GM23338 (cell line): ENCODE data around the gene CCRL2. TPM values are rescaled to one million over a fixed set of nuclear protein-coding genes. Genes with fewer than 3 reads are reported as not detected.

Source experiments
- ATAC-seq: fragments of 200-7000 bp; cut with Tn5 transposase; 3 replicates; pipeline ENCODE4 v1.9.1; 2020
- DNase-seq: peaks from one replicate; pipeline ENCODE4 v3.0.0-alpha.2; 2015; ENCODE audit warnings: low spot score
- H2AFZ ChIP-seq: fragments of 200-600 bp; sonication (generic); 2 replicates; pipeline ENCODE4 v1.8.0; 2016; ENCODE audit warnings: antibody characterized with exemption, mild to moderate bottlenecking, moderate library complexity
- H3F3A ChIP-seq: fragments of 200-600 bp; sonication (generic); replicated peaks from 2 replicates; pipeline ENCODE4 v1.8.0; 2017; ENCODE audit warnings: antibody characterized with exemption, mixed run types, low read depth
- H3K27ac ChIP-seq: fragments of 200-600 bp; sonication (generic); 2 replicates; pipeline ENCODE4 v1.6.1; 2016; ENCODE audit warnings: low read depth
- H3K27me3 ChIP-seq: fragments of 200-600 bp; sonication (generic); 2 replicates; pipeline ENCODE4 v1.8.0; 2016; ENCODE audit warnings: mild to moderate bottlenecking, mixed run types, moderate library complexity; ENCODE audit not compliant: insufficient read depth
- H3K36me3 ChIP-seq: fragments of 200-600 bp; sonication (generic); 2 replicates; pipeline ENCODE4 v1.8.0; 2016; ENCODE audit warnings: mild to moderate bottlenecking; ENCODE audit not compliant: insufficient read depth
- H3K4me1 ChIP-seq: fragments of 200-600 bp; sonication (generic); 2 replicates; pipeline ENCODE4 v1.8.0; 2016; ENCODE audit warnings: mild to moderate bottlenecking, moderate library complexity; ENCODE audit not compliant: insufficient read depth
- H3K4me2 ChIP-seq: fragments of 200-600 bp; sonication (generic); 2 replicates; pipeline ENCODE4 v1.7.1; 2017; ENCODE audit warnings: mixed run types
- H3K4me3 ChIP-seq: fragments of 200-600 bp; sonication (generic); 2 replicates; pipeline ENCODE4 v1.6.1; 2016; ENCODE audit warnings: mixed run types
- H3K79me2 ChIP-seq: fragments of 200-600 bp; sonication (generic); replicated peaks from 2 replicates; pipeline ENCODE4 v1.8.0; 2017; ENCODE audit warnings: mild to moderate bottlenecking; ENCODE audit not compliant: insufficient read depth
- H3K9me2 ChIP-seq: fragments of 200-600 bp; sonication (generic); 2 replicates; pipeline ENCODE4 v1.8.0; 2017; ENCODE audit not compliant: insufficient read depth
- H4K20me1 ChIP-seq: fragments of 200-600 bp; sonication (generic); replicated peaks from 2 replicates; pipeline ENCODE4 v1.8.0; 2017; ENCODE audit warnings: mild to moderate bottlenecking; ENCODE audit not compliant: insufficient read depth
- H3K27ac Mint-ChIP-seq: 2 replicates; pipeline ENCODE4 v1.8.0; 2020; ENCODE audit warnings: inconsistent platforms, mild to moderate bottlenecking, moderate library complexity, mixed read lengths
- H3K27me3 Mint-ChIP-seq: 3 replicates; pipeline ENCODE4 v1.8.0; 2022; ENCODE audit warnings: low read depth, mild to moderate bottlenecking, moderate library complexity, mixed read lengths, inconsistent platforms; ENCODE audit not compliant: insufficient read depth, poor library complexity
- H3K36me3 Mint-ChIP-seq: 3 replicates; pipeline ENCODE4 v1.8.0; 2021; ENCODE audit warnings: low read depth, mild to moderate bottlenecking, inconsistent platforms, moderate library complexity, mixed read lengths
- H3K4me1 Mint-ChIP-seq: 3 replicates; pipeline ENCODE4 v1.8.0; 2020; ENCODE audit warnings: mild to moderate bottlenecking, inconsistent platforms, mixed read lengths
- H3K4me3 Mint-ChIP-seq: 3 replicates; pipeline ENCODE4 v1.8.0; 2021; ENCODE audit warnings: moderate library complexity, mild to moderate bottlenecking, inconsistent platforms, mixed read lengths
- H3K9me3 Mint-ChIP-seq: 3 replicates; pipeline ENCODE4 v1.8.0; 2020; ENCODE audit warnings: moderate library complexity, mild to moderate bottlenecking, inconsistent platforms, mixed read lengths
- CREB1 ChIP-seq: fragments of 250-450 bp; sonication (Bioruptor Pico); IDR thresholded peaks from 2 replicates; pipeline ENCODE4 v1.5.0; 2020; ENCODE audit warnings: low read depth, mild to moderate bottlenecking, moderate library complexity
- CTCF ChIP-seq, 2 experiments: fragments of 200-600 bp in 1 of 2; sonication (generic) in 1 of 2; conservative IDR thresholded peaks; 2 replicates each; pipeline versions ENCODE4 v1.5.1 to v1.6.1; 2016 to 2017; ENCODE audit warnings: antibody characterized with exemption in 2 of 2, low read depth in 2 of 2, mild to moderate bottlenecking in 2 of 2, moderate library complexity in 1 of 2
- ETS1 ChIP-seq: IDR thresholded peaks from 2 replicates; pipeline ENCODE4 v1.6.1; 2016; ENCODE audit warnings: antibody characterized with exemption
- EZH2 ChIP-seq: fragments of 200-600 bp; sonication (generic); IDR thresholded peaks from one replicate; pipeline ENCODE4 v1.8.0; 2017; ENCODE audit warnings: antibody characterized with exemption, mild to moderate bottlenecking, low read depth; ENCODE audit not compliant: unreplicated experiment
- JUNB ChIP-seq: IDR thresholded peaks from one replicate; pipeline ENCODE4 v1.6.1; 2016; ENCODE audit warnings: antibody characterized with exemption; ENCODE audit not compliant: unreplicated experiment
- NANOG ChIP-seq: IDR thresholded peaks from 2 replicates; pipeline ENCODE4 v1.6.1; 2016; ENCODE audit warnings: antibody characterized with exemption, borderline replicate concordance
- POLR2AphosphoS5 ChIP-seq: IDR thresholded peaks from 2 replicates; pipeline ENCODE4 v1.6.1; 2016; ENCODE audit warnings: antibody characterized with exemption, low read depth
- REST ChIP-seq: IDR thresholded peaks from one replicate; pipeline ENCODE4 v1.6.1; 2018; ENCODE audit warnings: antibody characterized with exemption; ENCODE audit not compliant: unreplicated experiment
- STAT1 ChIP-seq: IDR thresholded peaks from one replicate; pipeline ENCODE4 v1.6.1; 2016; ENCODE audit warnings: antibody characterized with exemption; ENCODE audit not compliant: unreplicated experiment
- ZNF114 ChIP-seq: fragments of 250-450 bp; sonication (Bioruptor Pico); IDR thresholded peaks from 2 replicates; pipeline ENCODE4 v1.5.0; 2020; ENCODE audit warnings: mild to moderate bottlenecking, moderate library complexity
- ZNF331 ChIP-seq: fragments of 250-450 bp; sonication (Bioruptor Pico); IDR thresholded peaks from 2 replicates; pipeline ENCODE4 v1.5.0; 2020; ENCODE audit warnings: low read depth, mild to moderate bottlenecking, moderate library complexity
- long read RNA-seq: library from polyadenylated mRNA; unstranded; transcript quantifications from one replicate; pipeline ENCODE4 v2.0.0, GENCODE V29; 2020; ENCODE audit not compliant: unreplicated experiment
- polyA plus RNA-seq: library from polyadenylated mRNA; unstranded; fragments of >200 nt; fragmentation: Nextera tagmentation; extraction: Ambion mirVana; gene quantifications from 2 replicates; pipeline ENCODE4 v1.2.1, GENCODE V29; 2016
- total RNA-seq: library from RNA; depleted of rRNA; stranded (reverse); fragments of >200 nt; shearing (Covaris generic); gene quantifications from 2 replicates; pipeline ENCODE4 v1.2.3, GENCODE V29; 2014; rRNA removed

CCRL2 gene
- not detected in 2 replicates for total RNA-seq
- not detected in 2 replicates for polyA plus RNA-seq
- long read RNA-seq = 0 reads

GRCh38 chr3:46406788-46407611, at the start of gene CCRL2, which contains the start of gene CCR5AS:
TSS of gene CCRL2 (plus strand) at chr3:46407259. CDS start at chr3:46408080, 821 bp downstream.
TSS of gene CCR5AS (minus strand) at chr3:46407066.
- Histone ChIP-seq H3K27me3 (no peaks in the 10 kb centered on the region), H2AFZ (no peak within 1 kb of the TSS), H3K4me1 (no peaks in the 10 kb centered on the region), H3K4me2 (no peak within 1 kb of the TSS), H3K4me3 (no peak within 1 kb of the TSS), H3K79me2 (no peaks in the 10 kb centered on the region), H3F3A (no peaks in the 10 kb centered on the region), H3K36me3 (no peaks in the 10 kb centered on the region), H3K27ac (no peak within 1 kb of the TSS), H4K20me1 (no peaks in the 10 kb centered on the region), H3K9me2 (no peaks in the 10 kb centered on the region)
- H3K4me1 Mint-ChIP-seq = no peaks in the 10 kb centered on the region; the same call in 2 of the 3 replicates
- no peak within 1 kb of the TSS for H3K27ac Mint-ChIP-seq
- no peak for TF ChIP-seq NANOG
- no peak for TF ChIP-seq POLR2AphosphoS5
- TF ChIP-seq REST = no peak
- no peak for TF ChIP-seq CTCF (conservative IDR thresholded peaks at IDR 0.05; ENCODE audit: low read depth in 2 of 2)
- TF ChIP-seq CREB1 (CRISPR knock-in tag) = no peak
- TF ChIP-seq EZH2 = no peak
- no peak for TF ChIP-seq JUNB
- TF ChIP-seq ZNF114 (CRISPR knock-in tag) = no peak
- no peak for TF ChIP-seq STAT1
- H3K36me3 Mint-ChIP-seq = no peaks in the 10 kb centered on the region
- no peak within 1 kb of the TSS for H3K4me3 Mint-ChIP-seq
- DNase-seq (no peak), ATAC-seq (no peak)
- H3K9me3 Mint-ChIP-seq = no peaks in the 10 kb centered on the region
- peaks cover 4% of the 10 kb centered on the region for H3K27me3 Mint-ChIP-seq

GRCh38 chr3:46358466-46358865, 48.6 kb upstream of the CCRL2 start:
- Mint-ChIP-seq H3K36me3 (no peaks in the 10 kb centered on the region), H3K27ac (no peak overlapping the region), H3K4me1 (no peaks in the 10 kb centered on the region; the same call in 1 of the 3 replicates), H3K9me3 (no peaks in the 10 kb centered on the region; the same call in 2 of the 3 replicates), H3K27me3 (no peaks in the 10 kb centered on the region), H3K4me3 (no peak overlapping the region)
- Histone ChIP-seq H3K9me2 (peaks cover 6% of the 10 kb centered on the region; the same call in 1 of the 2 replicates), H3K79me2 (no peaks in the 10 kb centered on the region), H3K4me2 (no peak overlapping the region), H3F3A (no peaks in the 10 kb centered on the region), H3K4me1 (no peaks in the 10 kb centered on the region), H2AFZ (no peak overlapping the region), H4K20me1 (no peaks in the 10 kb centered on the region), H3K4me3 (no peak overlapping the region), H3K27me3 (no peaks in the 10 kb centered on the region), H3K27ac (no peak overlapping the region), H3K36me3 (no peaks in the 10 kb centered on the region)
- ATAC-seq (no peak), DNase-seq (no peak)
- TF ChIP-seq REST (no peak), ETS1 (no peak), CREB1 (CRISPR knock-in tag) (no peak), ZNF331 (CRISPR knock-in tag) (no peak)
